DMS114 treated with DMSO at 0.1 percent for 48 hours (cell line): Measurements from ENCODE around the gene MAGEA6.
"Not testable (repeated sequence)": the region's sequence is repeated elsewhere in the genome, so short reads cannot be mapped to it uniquely, and the experiment has no call there.

Source experiments
- DNase-seq: peaks from one replicate; lab custom pipeline; 2025; ENCODE audit not compliant: unreplicated experiment; lab: John Stamatoyannopoulos, UW

Gene MAGEA6

GRCh38 chrX:152734143-152734858 is 35.2 kb downstream of the MAGEA6 start:
- DNase-seq: not testable (repeated sequence)

- peak; percentile 31 for DNase-seq
These were observed 36.1 kb downstream of the MAGEA6 start, which contains the start of the genes CSAG1 and MAGEA12 for GRCh38 chrX:152733261-152733975. CSAG1 (minus strand) TSS chrX:152733721; CDS start chrX:152732460, 1,261 bp downstream. MAGEA12 (plus strand) TSS chrX:152733757; CDS start chrX:152736162, 2,405 bp downstream.

GRCh38 chrX:152725409-152725808 is 44.1 kb downstream of the MAGEA6 start:
- no peak for DNase-seq
